Neural cell (in vitro differentiated cells): Measurements from ENCODE around the gene FAM20C. TPM values are rescaled to one million over a fixed set of nuclear protein-coding genes. Genes with fewer than 3 reads are reported as not detected.

Experiments
- H2AFZ ChIP-seq: fragments of 200-600, 300-800 bp; sonication (generic), shearing (Covaris generic); 2 replicates; pipeline ENCODE4 v1.6.0; 2014; ENCODE audit warnings: low read depth, mild to moderate bottlenecking, antibody characterized with exemption, low read length, moderate library complexity
- H3F3A ChIP-seq: fragments of 200-600 bp; shearing (Covaris generic); 2 replicates; pipeline ENCODE4 v1.6.1; 2016; ENCODE audit warnings: mild to moderate bottlenecking, moderate library complexity, mixed read lengths, antibody characterized with exemption, low read length; ENCODE audit not compliant: insufficient read depth, poor library complexity, severe bottlenecking
- H3K27ac ChIP-seq: fragments of 200-600, 300-800 bp; sonication (generic), shearing (Covaris generic); 2 replicates; pipeline ENCODE4 v1.5.1; 2014; ENCODE audit warnings: mild to moderate bottlenecking, low read length, moderate library complexity
- H3K27me3 ChIP-seq: fragments of 300-800, 200-600 bp; sonication (generic), shearing (Covaris generic); 2 replicates; pipeline ENCODE4 v1.6.0; 2014; ENCODE audit warnings: mild to moderate bottlenecking, low read depth, low read length, moderate library complexity; ENCODE audit not compliant: insufficient read depth
- H3K36me3 ChIP-seq: fragments of 300-800, 200-600 bp; sonication (generic), shearing (Covaris generic); 2 replicates; pipeline ENCODE4 v1.5.1; 2014; ENCODE audit warnings: mild to moderate bottlenecking, antibody characterized with exemption, low read length, moderate library complexity; ENCODE audit not compliant: insufficient read depth
- H3K4me2 ChIP-seq: fragments of 300-800, 200-600 bp; sonication (generic), shearing (Covaris generic); 2 replicates; pipeline ENCODE4 v1.6.0; 2014; ENCODE audit warnings: mild to moderate bottlenecking, low read length
- H3K4me3 ChIP-seq: fragments of 300-800, 200-600 bp; sonication (generic), shearing (Covaris generic); 2 replicates; pipeline ENCODE4 v1.5.1; 2014; ENCODE audit warnings: mild to moderate bottlenecking, low read length, moderate library complexity
- H3K79me2 ChIP-seq: fragments of 200-600 bp; shearing (Covaris generic); replicated peaks from 2 replicates; pipeline ENCODE4 v1.6.0; 2014; ENCODE audit warnings: mild to moderate bottlenecking, low read length, moderate library complexity; ENCODE audit not compliant: insufficient read depth
- H3K9ac ChIP-seq: fragments of 300-800, 200-600 bp; sonication (generic), shearing (Covaris generic); 2 replicates; pipeline ENCODE4 v1.6.1; 2016; ENCODE audit warnings: mild to moderate bottlenecking, low read length, mixed read lengths
- H3K9me2 ChIP-seq: fragments of 200-600 bp; shearing (Covaris generic); 2 replicates; pipeline ENCODE4 v1.6.1; 2016; ENCODE audit warnings: mild to moderate bottlenecking, low read length, mixed read lengths; ENCODE audit not compliant: insufficient read depth
- H3K9me3 ChIP-seq: fragments of 200-600, 300-800 bp; sonication (generic), shearing (Covaris generic); 2 replicates; pipeline ENCODE4 v1.6.1; 2016; ENCODE audit warnings: mild to moderate bottlenecking, mixed run types, low read length, moderate library complexity, mixed read lengths
- H4K20me1 ChIP-seq: fragments of 200-600 bp; shearing (Covaris generic); 2 replicates; pipeline ENCODE4 v1.6.1; 2016; ENCODE audit warnings: mild to moderate bottlenecking, mixed run types; ENCODE audit not compliant: insufficient read depth
- CTCF ChIP-seq: fragments of 450-650 bp; IDR thresholded peaks from 2 replicates; pipeline ENCODE4 v1.5.1; 2014; ENCODE audit warnings: antibody characterized with exemption, mild to moderate bottlenecking, moderate library complexity; ENCODE audit not compliant: poor library complexity, severe bottlenecking
- EP300 ChIP-seq: fragments of 450-650 bp; conservative IDR thresholded peaks from 2 replicates; pipeline ENCODE4 v1.6.1; 2014; ENCODE audit warnings: antibody characterized with exemption, mild to moderate bottlenecking, moderate library complexity; ENCODE audit not compliant: poor library complexity, severe bottlenecking
- EZH2 ChIP-seq: fragments of 200-600, 300-800 bp; shearing (Covaris generic), sonication (generic); IDR thresholded peaks from 2 replicates; pipeline ENCODE4 v1.6.1; 2014; ENCODE audit warnings: antibody characterized with exemption, low read length, borderline replicate concordance, mild to moderate bottlenecking; ENCODE audit not compliant: insufficient read depth, poor library complexity, severe bottlenecking
- MXI1 ChIP-seq: fragments of 450-650 bp; conservative IDR thresholded peaks from 2 replicates; pipeline ENCODE4 v1.6.1; 2014; ENCODE audit warnings: antibody characterized with exemption, mild to moderate bottlenecking; ENCODE audit not compliant: poor library complexity, severe bottlenecking
- POLR2AphosphoS5 ChIP-seq: IDR thresholded peaks from 2 replicates; pipeline ENCODE4 v1.6.1; 2012
- RAD21 ChIP-seq: fragments of 450-650 bp; conservative IDR thresholded peaks from 2 replicates; pipeline ENCODE4 v1.6.1; 2014; ENCODE audit warnings: antibody characterized with exemption, mild to moderate bottlenecking, moderate library complexity
- REST ChIP-seq: IDR thresholded peaks from 2 replicates; pipeline ENCODE4 v1.6.1; 2012; ENCODE audit warnings: borderline replicate concordance
- SMC3 ChIP-seq: fragments of 450-650 bp; conservative IDR thresholded peaks from 2 replicates; pipeline ENCODE4 v1.6.1; 2014; ENCODE audit warnings: antibody characterized with exemption, mild to moderate bottlenecking, moderate library complexity; ENCODE audit not compliant: poor library complexity
- TAF1 ChIP-seq: IDR thresholded peaks from 2 replicates; pipeline ENCODE4 v1.6.1; 2012; ENCODE audit warnings: low read depth
- polyA plus RNA-seq: library from polyadenylated mRNA; depleted of rRNA; stranded (reverse); fragments of >200 nt; gene quantifications from 2 replicates; pipeline ENCODE4 v1.2.3, GENCODE V29; 2014

The FAM20C gene
- polyA plus RNA-seq, 1 donor from 2014 or later: 22.7 TPM

GRCh38 chr7:218316-218715, 25.9 kb downstream of the FAM20C start:
- H3K4me2 ChIP-seq: no peak overlapping the region
- H4K20me1 ChIP-seq: no peaks in the 10 kb centered on the region
- H3K9me2 ChIP-seq: no peaks in the 10 kb centered on the region
- H3F3A ChIP-seq: no peaks in the 10 kb centered on the region
- no peak overlapping the region for H3K27ac ChIP-seq
- H3K79me2 ChIP-seq: no peaks in the 10 kb centered on the region
- H3K27me3 ChIP-seq: no peaks in the 10 kb centered on the region
- no peaks in the 10 kb centered on the region for H3K9me3 ChIP-seq
- no peaks in the 10 kb centered on the region for H3K36me3 ChIP-seq
- H3K4me3 ChIP-seq: no peak overlapping the region
- no peak overlapping the region for H3K9ac ChIP-seq
- no peak overlapping the region for H2AFZ ChIP-seq
- TF ChIP-seq EZH2: no peak
- TF ChIP-seq EP300: no peak
- TF ChIP-seq POLR2AphosphoS5: no peak
- no peak for TF ChIP-seq REST
- TF ChIP-seq MXI1: no peak
- TF ChIP-seq CTCF: no peak
- TF ChIP-seq SMC3: no peak
- TF ChIP-seq RAD21: no peak
- no peak for TF ChIP-seq TAF1

GRCh38 chr7:218896-219580, 26.7 kb downstream of the FAM20C start:
- H3K9me2 ChIP-seq: no peaks in the 10 kb centered on the region
- no peaks in the 10 kb centered on the region for H3K36me3 ChIP-seq
- H3K4me3 ChIP-seq: no peak overlapping the region
- H3F3A ChIP-seq: no peaks in the 10 kb centered on the region
- no peak overlapping the region for H3K27ac ChIP-seq
- H3K9ac ChIP-seq: no peak overlapping the region
- H4K20me1 ChIP-seq: no peaks in the 10 kb centered on the region
- no peaks in the 10 kb centered on the region for H3K9me3 ChIP-seq
- H3K79me2 ChIP-seq: no peaks in the 10 kb centered on the region
- no peak overlapping the region for H2AFZ ChIP-seq
- no peaks in the 10 kb centered on the region for H3K27me3 ChIP-seq
- no peak overlapping the region for H3K4me2 ChIP-seq
- TF ChIP-seq POLR2AphosphoS5 (no peak), REST (no peak), RAD21 (no peak), TAF1 (no peak), EP300 (no peak), SMC3 (no peak), CTCF (no peak), MXI1 (no peak), EZH2 (no peak)
